Thoracic aorta (tissue), 2 donors: ENCODE data around the gene PIGZ. TPM values are rescaled to one million over a fixed set of nuclear protein-coding genes. Genes with fewer than 3 reads are reported as not detected.
"Not testable (repeated sequence)": the region's sequence is repeated elsewhere in the genome, so short reads cannot be mapped to it uniquely, and the experiment has no call there.

Experiments
- ATAC-seq: fragments of 150-250 bp; one replicate; pipeline ENCODE4 v1.8.0; 2017; ENCODE audit warnings: low read depth; ENCODE audit not compliant: insufficient number of reproducible peaks, low FRiP score
- DNase-seq: peaks from one replicate; pipeline ENCODE4 v3.0.0-alpha.2; 2020; ENCODE audit warnings: low spot score
- H3K27ac ChIP-seq, 2 donors: fragments of 200-600 bp; sonication (generic); 1 replicate in 1 of 2; 2 replicates in 1 of 2; pipeline ENCODE4 v1.5.1; 2016; ENCODE audit warnings: mild to moderate bottlenecking in 2 of 2, moderate library complexity in 2 of 2
- H3K27me3 ChIP-seq: fragments of 200-600 bp; sonication (generic); replicated peaks from 2 replicates; pipeline ENCODE4 v1.6.0; 2016; ENCODE audit warnings: mild to moderate bottlenecking; ENCODE audit not compliant: insufficient read depth
- H3K36me3 ChIP-seq: fragments of 200-600 bp; sonication (generic); one replicate; pipeline ENCODE4 v1.5.1; 2016
- H3K4me1 ChIP-seq, 2 donors: fragments of 200-600 bp; sonication (generic); 1 replicate in 1 of 2; 2 replicates in 1 of 2; pipeline versions ENCODE4 v1.5.1 to v1.6.0; 2016; ENCODE audit warnings: low read depth in 2 of 2, mild to moderate bottlenecking in 1 of 2; ENCODE audit not compliant: control insufficient read depth in 1 of 2
- H3K4me3 ChIP-seq: fragments of 200-600 bp; sonication (generic); 2 replicates; pipeline ENCODE4 v1.5.1; 2016; ENCODE audit warnings: mild to moderate bottlenecking
- H3K9me3 ChIP-seq: fragments of 200-600 bp; sonication (generic); 2 replicates; pipeline ENCODE4 v1.5.1; 2016
- total RNA-seq, 2 donors: library from RNA; depleted of rRNA; stranded (reverse); fragments of >200 nt; gene quantifications; one replicate each; pipeline versions ENCODE4 v1.1.0 to v1.2.3, GENCODE V29; 2016
- TF ChIP-seq, protein P1 (sequence below): fragments of 200-600 bp; sonication (generic); IDR thresholded peaks from one replicate; pipeline ENCODE4 v1.5.1; 2019; ENCODE audit warnings: antibody characterized with exemption

Gene PIGZ
- total RNA-seq, 2 donors from 2014 or later: 11.0 to 17.4 TPM

GRCh38 chr3:196947860-196948441, 20.7 kb downstream of the PIGZ start:
- H3K4me3 ChIP-seq: no peak overlapping the region
- no peak for DNase-seq
- no peak overlapping the region for H3K27ac ChIP-seq
- TF ChIP-seq, protein P1, sequence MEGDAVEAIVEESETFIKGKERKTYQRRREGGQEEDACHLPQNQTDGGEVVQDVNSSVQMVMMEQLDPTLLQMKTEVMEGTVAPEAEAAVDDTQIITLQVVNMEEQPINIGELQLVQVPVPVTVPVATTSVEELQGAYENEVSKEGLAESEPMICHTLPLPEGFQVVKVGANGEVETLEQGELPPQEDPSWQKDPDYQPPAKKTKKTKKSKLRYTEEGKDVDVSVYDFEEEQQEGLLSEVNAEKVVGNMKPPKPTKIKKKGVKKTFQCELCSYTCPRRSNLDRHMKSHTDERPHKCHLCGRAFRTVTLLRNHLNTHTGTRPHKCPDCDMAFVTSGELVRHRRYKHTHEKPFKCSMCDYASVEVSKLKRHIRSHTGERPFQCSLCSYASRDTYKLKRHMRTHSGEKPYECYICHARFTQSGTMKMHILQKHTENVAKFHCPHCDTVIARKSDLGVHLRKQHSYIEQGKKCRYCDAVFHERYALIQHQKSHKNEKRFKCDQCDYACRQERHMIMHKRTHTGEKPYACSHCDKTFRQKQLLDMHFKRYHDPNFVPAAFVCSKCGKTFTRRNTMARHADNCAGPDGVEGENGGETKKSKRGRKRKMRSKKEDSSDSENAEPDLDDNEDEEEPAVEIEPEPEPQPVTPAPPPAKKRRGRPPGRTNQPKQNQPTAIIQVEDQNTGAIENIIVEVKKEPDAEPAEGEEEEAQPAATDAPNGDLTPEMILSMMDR: no peak
- no peaks in the 10 kb centered on the region for H3K27me3 ChIP-seq
- H3K4me1 ChIP-seq: peaks cover 5 to 15% of the 10 kb centered on the region in 2 donors
- no peaks in the 10 kb centered on the region for H3K36me3 ChIP-seq
- ATAC-seq: no peak
- no peaks in the 10 kb centered on the region for H3K9me3 ChIP-seq

DNA sequence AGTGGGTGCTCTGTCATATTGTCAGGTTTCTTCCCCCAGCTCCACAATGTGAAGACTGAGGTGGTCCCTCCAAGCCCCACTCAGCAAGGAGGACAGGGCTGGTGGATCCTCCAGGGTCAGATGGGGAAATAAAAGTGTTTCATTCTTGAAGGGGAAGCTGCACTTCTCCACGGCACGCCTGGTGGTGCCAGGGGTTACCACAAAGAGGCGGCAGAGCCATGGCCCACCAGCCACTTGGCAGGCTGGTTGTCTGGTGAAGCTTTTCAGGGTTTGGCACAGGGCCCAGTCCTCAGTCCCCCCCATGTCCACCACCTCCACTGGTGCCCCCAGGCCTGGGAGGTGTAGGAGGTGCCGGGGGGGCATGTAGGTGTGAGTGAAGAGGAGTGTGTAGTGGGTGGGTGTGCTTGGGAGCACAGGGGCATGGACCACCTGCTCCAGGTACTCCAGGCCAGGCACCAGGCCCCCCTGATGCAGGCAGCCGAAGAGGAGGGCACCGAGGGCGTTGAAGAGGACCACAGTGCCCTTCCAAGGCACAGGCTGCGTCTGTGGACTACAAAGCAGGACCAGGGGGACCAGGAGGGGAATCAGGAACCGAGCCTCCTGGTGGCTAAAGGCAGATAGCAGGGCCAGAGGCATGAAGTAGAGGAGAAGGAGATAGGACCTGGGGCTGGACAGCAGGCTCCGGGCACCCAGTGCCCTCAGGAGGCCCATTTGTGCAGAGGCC, 21.3 kb downstream of the PIGZ start:
- Histone ChIP-seq H3K9me3 (no peaks in the 10 kb centered on the region), H3K4me1 (peaks cover 5 to 15% of the 10 kb centered on the region in 2 donors), H3K4me3 (no peak overlapping the region), H3K27me3 (no peaks in the 10 kb centered on the region), H3K36me3 (no peaks in the 10 kb centered on the region), H3K27ac (no peak overlapping the region)
- TF ChIP-seq, protein P1: no peak
- ATAC-seq (no peak), DNase-seq (no peak)

- not testable (repeated sequence) for H3K9me3 ChIP-seq, DNase-seq, ATAC-seq, H3K36me3 ChIP-seq, H3K27me3 ChIP-seq, H3K27ac ChIP-seq
- H3K4me1 ChIP-seq: peaks cover 14 to 31% of the 10 kb centered on the region in 2 donors
- peak overlapping the region; percentile 76 for H3K4me3 ChIP-seq
Observed at GRCh38 chr3:196944037-196944790, 24.4 kb downstream of the PIGZ start.

DNA sequence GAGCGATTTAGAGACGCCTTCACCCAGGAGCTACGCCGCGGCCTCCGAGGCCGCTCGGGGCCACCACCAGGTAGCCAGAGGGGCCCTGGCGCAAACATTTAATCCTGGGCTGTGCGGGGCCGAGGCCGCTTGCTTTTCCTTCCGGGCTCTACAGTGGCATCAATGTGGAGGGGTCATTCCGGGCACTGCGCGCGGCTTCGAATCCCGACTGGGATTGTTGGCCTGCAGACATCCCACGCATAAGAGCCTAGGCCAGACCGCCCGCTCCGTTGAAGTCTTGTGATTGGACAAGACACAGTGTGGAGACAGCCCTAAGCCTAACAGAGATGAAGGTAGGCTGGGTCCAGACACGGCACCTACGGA, 25.7 kb downstream of the PIGZ start:
- no peaks in the 10 kb centered on the region for H3K9me3 ChIP-seq
- peak overlapping the region; percentile 78 to 91 for H3K27ac ChIP-seq
- peaks cover 8% of the 10 kb centered on the region for H3K36me3 ChIP-seq
- TF ChIP-seq, protein P1: no peak
- ATAC-seq (no peak), DNase-seq (no peak)
- H3K4me3 ChIP-seq: peak overlapping the region; percentile 76
- no peaks in the 10 kb centered on the region for H3K27me3 ChIP-seq
- peaks cover 14 to 31% of the 10 kb centered on the region in 2 donors for H3K4me1 ChIP-seq

- Histone ChIP-seq H3K4me3 (peak within 1 kb of the TSS; percentile 76), H3K27me3 (no peaks in the 10 kb centered on the region), H3K9me3 (no peaks in the 10 kb centered on the region), H3K36me3 (peaks cover 13% of the 10 kb centered on the region), H3K4me1 (peaks cover 14 to 31% of the 10 kb centered on the region in 2 donors), H3K27ac (peak within 1 kb of the TSS; percentile 78 to 91)
- peak; percentile 96 for DNase-seq
- TF ChIP-seq, protein P1: peak; percentile 46
- peak; percentile 91 for ATAC-seq
Observed at GRCh38 chr3:196942226-196942914, 26.3 kb downstream of the PIGZ start, which contains the start of gene NCBP2. Gene NCBP2 (minus strand): TSS chr3:196942528. CDS start chr3:196942503, 25 bp downstream.
